Natural killer cell (primary cell): ENCODE results near the gene RANBP9. TPM values are rescaled to one million over a fixed set of nuclear protein-coding genes. Genes with fewer than 3 reads are reported as not detected.

ENCODE experiments used
- ATAC-seq, 3 donors: fragments of 150-1000 bp in 2 of 3; fragments of 200-7000 bp in 1 of 3; cut with Tn5 transposase; 1 replicate in 1 of 3; 2 replicates in 2 of 3; pipeline ENCODE4 v1.10.0; 2021; ENCODE audit warnings: mild to moderate bottlenecking in 2 of 3, moderate library complexity in 2 of 3
- DNase-seq, 2 donors: peaks; one replicate each; pipeline versions ENCODE4 v3.0.0 to v3.0.0-alpha.2; 2013 to 2021; ENCODE audit warnings: mixed read lengths in 1 of 2
- H3K27ac ChIP-seq: one replicate; pipeline ENCODE4 v1.5.1; 2013; ENCODE audit warnings: mild to moderate bottlenecking, low read length
- H3K27me3 ChIP-seq: one replicate; pipeline ENCODE4 v1.6.1; 2013; ENCODE audit warnings: low read length; ENCODE audit not compliant: control insufficient read depth, insufficient read depth
- H3K36me3 ChIP-seq: one replicate; pipeline ENCODE4 v1.6.1; 2013; ENCODE audit warnings: low read length; ENCODE audit not compliant: control insufficient read depth, insufficient read depth
- H3K4me1 ChIP-seq: one replicate; pipeline ENCODE4 v1.6.1; 2013; ENCODE audit warnings: low read length; ENCODE audit not compliant: control insufficient read depth, insufficient read depth
- H3K4me3 ChIP-seq: one replicate; pipeline ENCODE4 v1.5.1; 2013; ENCODE audit warnings: low read length
- H3K9me3 ChIP-seq: one replicate; pipeline ENCODE4 v1.6.1; 2013; ENCODE audit warnings: low read length; ENCODE audit not compliant: control insufficient read depth, insufficient read depth
- H3K27ac Mint-ChIP-seq, 2 donors: one replicate each; pipeline ENCODE4 v1.8.0; 2022; ENCODE audit warnings: mild to moderate bottlenecking in 2 of 2, mixed read lengths in 2 of 2, moderate library complexity in 1 of 2
- H3K27me3 Mint-ChIP-seq, 2 donors: one replicate each; pipeline ENCODE4 v1.8.0; 2022; ENCODE audit warnings: low read depth in 2 of 2, mixed read lengths in 2 of 2
- H3K36me3 Mint-ChIP-seq: one replicate; pipeline ENCODE4 v1.8.0; 2022; ENCODE audit warnings: mixed read lengths
- H3K4me1 Mint-ChIP-seq, 2 donors: one replicate each; pipeline ENCODE4 v1.8.0; 2022; ENCODE audit warnings: mixed read lengths in 2 of 2
- H3K4me3 Mint-ChIP-seq: one replicate; pipeline ENCODE4 v1.8.0; 2022; ENCODE audit warnings: mild to moderate bottlenecking, moderate library complexity, mixed read lengths
- H3K9me3 Mint-ChIP-seq, 2 donors: one replicate each; pipeline ENCODE4 v1.8.0; 2022; ENCODE audit warnings: mixed read lengths in 2 of 2
- CTCF ChIP-seq: fragments of 200-600 bp; IDR thresholded peaks from one replicate; pipeline ENCODE4 v1.8.0; 2022; ENCODE audit warnings: antibody characterized with exemption
- WGBS: methylation state at CpG from one replicate; pipeline ENCODE4 v1.1.7; 2013; ENCODE audit warnings: missing lambda C conversion rate; ENCODE audit not compliant: insufficient coverage; 5-methylcytosine and 5-hydroxymethylcytosine counted together
- intact Hi-C: fragments of 100-400 bp; cut with micrococcal nuclease; formaldehyde crosslinking; loops from one replicate; pipeline ENCODE4 v1.14.2; 2022
- total RNA-seq, 4 donors: library from RNA; stranded (reverse); fragments of 120-200 nt in 1 of 4; gene quantifications; one replicate each; pipeline versions ENCODE4 v1.2.3 to v1.2.4, GENCODE V29; 2013 to 2022

RANBP9 gene
- total RNA-seq, 3 donors from 2014 or later (not counting 1 experiment from before 2014, with no cell fraction given), result 52.2 to 62.5 (median 57.6) TPM

DNA sequence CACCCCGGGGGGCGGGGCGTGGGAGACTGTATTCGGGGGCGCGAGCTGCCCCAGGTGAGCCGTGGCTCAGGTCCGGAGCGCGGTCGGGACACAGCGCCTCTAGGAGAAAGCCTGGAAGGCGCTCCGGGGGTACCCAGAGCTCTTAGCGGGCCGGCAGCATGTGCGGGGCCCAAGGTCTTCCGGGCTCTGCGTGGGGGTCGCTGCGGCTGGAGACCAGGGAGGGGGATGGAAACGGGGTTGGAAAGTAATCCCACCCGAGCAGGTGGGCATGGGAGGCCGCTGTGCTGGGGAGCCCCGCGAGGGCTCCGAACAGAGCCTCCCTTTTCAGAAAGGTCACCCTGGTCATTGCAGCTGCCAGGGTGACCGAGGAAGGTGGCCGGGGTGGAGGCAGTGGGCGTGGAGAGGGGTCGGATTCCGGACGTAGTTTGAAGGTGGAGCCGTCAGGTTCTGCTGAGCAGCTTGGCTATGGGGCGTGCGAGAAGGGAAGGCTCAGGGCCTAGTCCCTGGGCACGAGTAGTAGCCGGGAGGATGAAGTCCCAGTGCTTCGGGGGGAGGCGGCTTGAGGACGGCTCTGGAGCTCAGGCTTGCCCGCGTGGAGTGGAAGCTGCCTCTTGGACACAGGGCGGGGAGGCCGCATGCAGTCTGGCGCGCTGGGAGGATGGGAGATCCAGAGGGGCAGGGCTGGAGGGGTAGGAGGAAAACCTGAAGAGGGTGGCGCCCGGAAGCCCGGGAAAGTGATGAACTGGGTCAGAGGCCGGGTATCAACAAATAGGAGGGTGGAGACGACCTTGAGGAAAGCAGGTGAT lies 136.9 kb downstream of the RANBP9 start, which contains the start of gene SIRT5:
TSS of gene SIRT5 (plus strand) at position 31 of the 806 bp plus-strand sequence. CDS start 9,510 bp downstream, outside the sequence.
- ATAC-seq (peak; percentile 73 to 89 (median 77)), DNase-seq (peak; percentile 69 to 87)
- no peaks in the 10 kb centered on the region for H3K9me3 Mint-ChIP-seq
- WGBS, result under 1% methylated on average over 52 of the region's 52 CpGs
- no peaks in the 10 kb centered on the region for H3K36me3 Mint-ChIP-seq
- H3K4me3 Mint-ChIP-seq, result peak within 1 kb of the TSS; percentile 96
- TF ChIP-seq CTCF, result no peak
- peaks cover 1% of the 10 kb centered on the region for H3K36me3 ChIP-seq
- H3K4me1 ChIP-seq, result peaks cover 11% of the 10 kb centered on the region
- H3K27me3 ChIP-seq, result no peaks in the 10 kb centered on the region
- peak within 1 kb of the TSS; percentile 87 for H3K27ac ChIP-seq
- H3K4me3 ChIP-seq, result peak within 1 kb of the TSS; percentile 83
- intact Hi-C loops, result loop anchor here (1.0 to 10.0 kb wide), 5 partner anchors 41 to 246 kb away; partner anchors contain the start of genes NOL7 and TBC1D7
- H3K4me1 Mint-ChIP-seq, result peaks cover 16 to 25% of the 10 kb centered on the region in 2 donors
- no peaks in the 10 kb centered on the region for H3K27me3 Mint-ChIP-seq
- H3K9me3 ChIP-seq, result no peaks in the 10 kb centered on the region
- peak within 1 kb of the TSS; percentile 92 to 96 for H3K27ac Mint-ChIP-seq

- Mint-ChIP-seq H3K27ac (peak overlapping the region; percentile 92 to 96), H3K4me3 (peak overlapping the region; percentile 96), H3K4me1 (peaks cover 16 to 25% of the 10 kb centered on the region in 2 donors), H3K36me3 (no peaks in the 10 kb centered on the region), H3K27me3 (no peaks in the 10 kb centered on the region), H3K9me3 (no peaks in the 10 kb centered on the region)
- under 1% methylated on average over 46 of the region's 46 CpGs for WGBS
- intact Hi-C loops, result loop anchor here (1.0 to 10.0 kb wide), 4 partner anchors 41 to 245 kb away; partner anchors contain the start of genes NOL7 and TBC1D7
- Histone ChIP-seq H3K4me3 (peak overlapping the region; percentile 83), H3K36me3 (no peaks in the 10 kb centered on the region), H3K4me1 (peaks cover 11% of the 10 kb centered on the region), H3K27me3 (no peaks in the 10 kb centered on the region), H3K9me3 (no peaks in the 10 kb centered on the region), H3K27ac (peak overlapping the region; percentile 87)
- peak; percentile 87 to 98 for DNase-seq
- peak; percentile 79 to 93 (median 84) for ATAC-seq
- TF ChIP-seq CTCF, result peak; percentile 70
Observed at GRCh38 chr6:13574149-13574570, 137.5 kb downstream of the RANBP9 start.

GRCh38 chr6:13573669-13574110 lies 137.9 kb downstream of the RANBP9 start:
- H3K27me3 Mint-ChIP-seq, result peaks cover 0 to under 1% of the 10 kb centered on the region in 2 donors
- TF ChIP-seq CTCF, result no peak
- no peaks in the 10 kb centered on the region for H3K36me3 ChIP-seq
- H3K36me3 Mint-ChIP-seq, result no peaks in the 10 kb centered on the region
- 13% methylated on average over 13 of the region's 14 CpGs for WGBS
- peak overlapping the region; percentile 92 to 96 for H3K27ac Mint-ChIP-seq
- peak overlapping the region; percentile 83 for H3K4me3 ChIP-seq
- intact Hi-C loops, result loop anchor here (1.0 to 10.0 kb wide), 4 partner anchors 42 to 245 kb away; partner anchors contain the start of genes NOL7 and TBC1D7
- ATAC-seq (no peak), DNase-seq (no peak)
- H3K4me1 ChIP-seq, result peaks cover 11% of the 10 kb centered on the region
- no peaks in the 10 kb centered on the region for H3K9me3 ChIP-seq
- H3K27ac ChIP-seq, result peak overlapping the region; percentile 14
- peaks cover 16 to 25% of the 10 kb centered on the region in 2 donors for H3K4me1 Mint-ChIP-seq
- H3K4me3 Mint-ChIP-seq, result peak overlapping the region; percentile 96
- H3K9me3 Mint-ChIP-seq, result no peaks in the 10 kb centered on the region
- no peaks in the 10 kb centered on the region for H3K27me3 ChIP-seq
